Measurements from ENCODE around the gene CAMK2B. TPM values are rescaled to one million over a fixed set of nuclear protein-coding genes. Genes with fewer than 3 reads are reported as not detected.
A peak's percentile ranks its signal among the peaks of the same experiment; 100 is the strongest.

CAMK2B gene
- total RNA-seq, 1 donor from 2014 or later: 8.4 TPM

DNA sequence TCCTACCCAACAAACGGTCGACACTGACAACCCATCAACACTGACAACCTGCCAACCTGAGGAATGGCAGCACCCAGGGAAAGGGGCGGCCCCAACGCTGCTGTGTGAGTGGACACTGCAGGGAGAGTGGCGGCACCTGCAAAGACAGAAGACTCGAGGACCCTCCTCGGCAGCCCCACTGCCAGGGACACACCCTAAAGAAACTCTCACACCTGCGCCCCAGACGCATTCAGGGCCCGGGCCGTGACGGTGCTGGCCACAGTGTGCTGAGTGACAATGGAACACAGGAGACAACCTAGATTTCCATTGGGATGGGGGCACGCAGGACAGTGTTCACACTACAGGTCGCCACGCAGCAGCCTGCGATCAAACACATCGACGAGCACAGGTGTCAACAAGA is 3.6 kb downstream of the CAMK2B start:
- no peaks in the 10 kb centered on the region for H3K36me3 Mint-ChIP-seq

DNA sequence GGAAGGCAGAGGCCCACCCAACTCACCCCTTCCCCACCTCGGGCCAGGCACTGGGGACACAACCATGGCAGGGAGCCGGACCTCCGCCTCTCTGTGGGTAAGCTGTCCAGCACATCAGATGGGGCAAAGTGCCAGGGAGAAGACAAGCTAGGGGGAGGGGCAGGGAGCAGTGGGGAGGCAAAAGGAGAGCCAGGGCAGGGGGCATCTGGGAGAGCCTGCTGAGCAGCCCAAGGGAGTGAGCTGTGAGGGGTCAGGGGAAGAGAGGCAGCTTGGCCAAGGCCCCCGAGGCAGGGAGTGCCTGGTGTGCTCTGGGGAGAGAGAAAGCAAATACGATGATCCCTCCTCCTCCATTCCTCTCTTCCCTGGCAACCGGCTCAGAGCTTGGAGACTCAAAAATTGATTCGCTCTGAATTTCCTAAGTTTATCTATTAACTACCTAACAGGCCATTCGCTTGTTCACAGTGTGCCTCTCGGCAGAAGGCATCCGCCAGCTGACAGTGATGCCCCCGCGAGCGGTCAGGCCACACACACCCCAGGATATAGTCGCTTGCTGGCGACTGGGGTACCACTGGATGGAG is 4.5 kb downstream of the CAMK2B start:
- Mint-ChIP-seq H3K36me3 (no peaks in the 10 kb centered on the region), H3K4me1 (ENCODE audit: unreplicated experiment) (peaks cover 3% of the 10 kb centered on the region), H3K27ac (peak overlapping the region; percentile 68), H3K27me3 (peaks cover 56% of the 10 kb centered on the region), H3K9me3 (no peaks in the 10 kb centered on the region), H3K4me3 (peak overlapping the region; percentile 77)
- no peak for DNase-seq (ENCODE audit: extremely low spot score, unreplicated experiment)
- TF ChIP-seq, protein P1, sequence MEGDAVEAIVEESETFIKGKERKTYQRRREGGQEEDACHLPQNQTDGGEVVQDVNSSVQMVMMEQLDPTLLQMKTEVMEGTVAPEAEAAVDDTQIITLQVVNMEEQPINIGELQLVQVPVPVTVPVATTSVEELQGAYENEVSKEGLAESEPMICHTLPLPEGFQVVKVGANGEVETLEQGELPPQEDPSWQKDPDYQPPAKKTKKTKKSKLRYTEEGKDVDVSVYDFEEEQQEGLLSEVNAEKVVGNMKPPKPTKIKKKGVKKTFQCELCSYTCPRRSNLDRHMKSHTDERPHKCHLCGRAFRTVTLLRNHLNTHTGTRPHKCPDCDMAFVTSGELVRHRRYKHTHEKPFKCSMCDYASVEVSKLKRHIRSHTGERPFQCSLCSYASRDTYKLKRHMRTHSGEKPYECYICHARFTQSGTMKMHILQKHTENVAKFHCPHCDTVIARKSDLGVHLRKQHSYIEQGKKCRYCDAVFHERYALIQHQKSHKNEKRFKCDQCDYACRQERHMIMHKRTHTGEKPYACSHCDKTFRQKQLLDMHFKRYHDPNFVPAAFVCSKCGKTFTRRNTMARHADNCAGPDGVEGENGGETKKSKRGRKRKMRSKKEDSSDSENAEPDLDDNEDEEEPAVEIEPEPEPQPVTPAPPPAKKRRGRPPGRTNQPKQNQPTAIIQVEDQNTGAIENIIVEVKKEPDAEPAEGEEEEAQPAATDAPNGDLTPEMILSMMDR (conservative IDR thresholded peaks at IDR 0.05): no peak

More for the DNA sequence above, 3.6 kb downstream of the CAMK2B start:
- Mint-ChIP-seq H3K27ac (peak overlapping the region; percentile 36), H3K4me1 (ENCODE audit: unreplicated experiment) (peaks cover 4% of the 10 kb centered on the region), H3K4me3 (no peak overlapping the region), H3K27me3 (peaks cover 59% of the 10 kb centered on the region), H3K9me3 (no peaks in the 10 kb centered on the region)
- TF ChIP-seq, protein P1 (conservative IDR thresholded peaks at IDR 0.05): no peak
- no peak for DNase-seq (ENCODE audit: extremely low spot score, unreplicated experiment)

DNA sequence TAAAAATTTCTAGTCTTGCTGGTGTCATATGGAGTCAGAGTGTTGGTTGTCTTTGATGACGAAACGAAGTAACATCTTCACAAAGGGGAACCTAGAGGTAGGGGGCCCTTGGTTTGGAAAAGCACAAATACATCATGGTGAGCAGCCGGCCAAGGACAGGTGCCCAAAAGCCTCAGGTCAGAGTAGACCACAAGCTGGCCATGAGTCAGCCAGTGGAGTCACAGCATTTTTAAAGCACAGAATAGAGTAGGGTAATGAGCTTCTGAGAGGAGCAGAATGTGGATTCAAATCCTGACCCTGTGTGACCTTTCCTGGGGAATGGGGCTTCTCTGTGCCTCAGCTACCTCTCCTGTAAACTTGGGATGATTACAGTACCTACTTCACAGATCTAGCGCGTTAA is 5.3 kb downstream of the CAMK2B start:
- H3K27me3 Mint-ChIP-seq: peaks cover 58% of the 10 kb centered on the region
- no peak overlapping the region for H3K27ac Mint-ChIP-seq
- H3K9me3 Mint-ChIP-seq: no peaks in the 10 kb centered on the region
- no peak for DNase-seq (ENCODE audit: extremely low spot score, unreplicated experiment)
- H3K36me3 Mint-ChIP-seq: no peaks in the 10 kb centered on the region
- no peaks in the 10 kb centered on the region for H3K4me1 Mint-ChIP-seq (ENCODE audit: unreplicated experiment)
- TF ChIP-seq, protein P1 (conservative IDR thresholded peaks at IDR 0.05): no peak
- no peak overlapping the region for H3K4me3 Mint-ChIP-seq

DNA sequence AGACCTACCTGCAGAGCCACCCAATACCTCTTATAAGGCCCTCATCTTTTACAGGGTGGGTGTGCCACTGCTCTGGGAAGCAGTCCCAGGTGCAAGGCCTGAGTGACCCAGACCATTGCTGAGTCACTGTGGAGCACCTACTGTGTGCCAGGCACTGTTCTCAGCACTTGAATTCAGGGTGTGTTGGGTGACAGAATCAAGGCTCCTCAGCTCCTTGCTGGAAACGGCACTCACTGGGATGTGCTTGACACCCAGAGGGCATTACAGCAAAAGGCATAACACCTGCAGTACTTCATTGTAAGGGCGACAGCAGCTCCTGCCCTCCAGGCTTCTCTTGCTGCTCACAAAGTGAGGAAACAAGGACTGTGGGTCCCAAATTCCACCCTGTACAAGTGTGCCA is 7.1 kb downstream of the CAMK2B start:
- Mint-ChIP-seq H3K27ac (no peak overlapping the region), H3K27me3 (peaks cover 51% of the 10 kb centered on the region), H3K9me3 (no peaks in the 10 kb centered on the region), H3K4me3 (no peak overlapping the region), H3K4me1 (ENCODE audit: unreplicated experiment) (no peaks in the 10 kb centered on the region), H3K36me3 (no peaks in the 10 kb centered on the region)
- DNase-seq (ENCODE audit: extremely low spot score, unreplicated experiment): no peak
- TF ChIP-seq, protein P1 (conservative IDR thresholded peaks at IDR 0.05): no peak

DNA sequence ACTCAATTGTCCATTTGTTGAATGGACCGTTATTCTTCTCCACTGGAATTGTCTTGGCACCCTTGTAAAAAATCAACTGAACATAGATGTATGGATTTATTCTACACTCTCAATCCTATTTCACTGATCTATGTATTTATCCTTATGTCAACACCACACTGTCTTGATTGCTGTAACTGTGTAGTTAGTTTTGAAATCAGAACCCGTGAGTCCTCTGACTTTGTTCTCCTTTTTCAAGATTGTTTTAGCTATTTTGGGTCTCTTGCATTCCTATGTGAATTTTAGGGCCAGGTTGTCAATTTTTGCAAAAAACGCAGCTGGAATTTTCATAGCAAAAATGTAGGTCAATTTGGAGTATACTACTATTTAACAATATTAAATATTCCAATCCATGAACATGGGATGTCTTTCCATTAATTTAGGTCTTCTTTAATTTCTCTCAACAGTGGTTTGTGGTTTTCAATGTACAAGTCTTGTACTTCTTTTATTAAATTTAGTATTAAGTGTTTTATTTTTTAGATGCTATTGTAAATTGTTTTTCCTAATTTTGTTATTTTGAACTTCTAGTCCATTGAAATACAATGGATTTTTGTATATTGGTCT is 10.0 kb downstream of the CAMK2B start:
- TF ChIP-seq, protein P1 (conservative IDR thresholded peaks at IDR 0.05): no peak
- Mint-ChIP-seq H3K27me3 (peaks cover 30% of the 10 kb centered on the region), H3K4me1 (ENCODE audit: unreplicated experiment) (no peaks in the 10 kb centered on the region)

More for the DNA sequence above, 10.0 kb downstream of the CAMK2B start:
- Mint-ChIP-seq H3K27ac (no peak overlapping the region), H3K9me3 (no peaks in the 10 kb centered on the region), H3K36me3 (no peaks in the 10 kb centered on the region), H3K4me3 (no peak overlapping the region)
- DNase-seq (ENCODE audit: extremely low spot score, unreplicated experiment): no peak

All from type B pancreatic cell (in vitro differentiated cells).